Esophagus squamous epithelium (tissue), 4 donors: ENCODE results near the gene DNAJC1.

Source experiments
- CTCF ChIP-seq, 6 experiments: fragments of 450-650 bp in 4 of 6; fragments of 200-600 bp in 2 of 6; sonication (generic) in 2 of 6; IDR thresholded peaks; one replicate each; pipeline ENCODE4 v1.5.1; 2016 to 2019; ENCODE audit warnings: antibody characterized with exemption in 6 of 6, mild to moderate bottlenecking in 4 of 6, moderate library complexity in 4 of 6
- POLR2A ChIP-seq, 4 donors: fragments of 450-650 bp; IDR thresholded peaks; one replicate each; pipeline ENCODE4 v1.6.1; 2017; ENCODE audit warnings: antibody characterized with exemption in 4 of 4, mild to moderate bottlenecking in 4 of 4, moderate library complexity in 3 of 4

GRCh38 chr10:21803374-21803773 lies 200.2 kb downstream of the DNAJC1 start:
- no peak for TF ChIP-seq CTCF (IDR thresholded peaks at IDR 0.05)
- TF ChIP-seq POLR2A (IDR thresholded peaks at IDR 0.05): no peak
